ENCODE measurements around the gene EXOSC1.
"Not testable (repeated sequence)": the region's sequence is repeated elsewhere in the genome, so short reads cannot be mapped to it uniquely, and the experiment has no call there.

The EXOSC1 gene

GRCh38 chr10:97407211-97407951 is 38.4 kb downstream of the EXOSC1 start:
- H3K27ac ChIP-seq = peak overlapping the region; percentile 24; the same call in 1 of the 2 replicates

GRCh38 chr10:97406483-97406882 is 39.3 kb downstream of the EXOSC1 start:
- not testable (repeated sequence) for H3K27ac ChIP-seq

More at GRCh38 chr10:97407211-97407951, 38.4 kb downstream of the EXOSC1 start:
- TF ChIP-seq CTCF (conservative IDR thresholded peaks at IDR 0.05) = peak; percentile 92

- H3K27ac ChIP-seq = no peak overlapping the region
- TF ChIP-seq CTCF (conservative IDR thresholded peaks at IDR 0.05) = no peak
Observed at GRCh38 chr10:97406064-97406463, 39.7 kb downstream of the EXOSC1 start.

- no peak for TF ChIP-seq CTCF (conservative IDR thresholded peaks at IDR 0.05)
- H3K27ac ChIP-seq = no peak overlapping the region
Observed at GRCh38 chr10:97404044-97404443, 41.8 kb downstream of the EXOSC1 start.

- TF ChIP-seq CTCF (conservative IDR thresholded peaks at IDR 0.05) = no peak
Observed at GRCh38 chr10:97401455-97401919, 44.3 kb downstream of the EXOSC1 start.

GRCh38 chr10:97400665-97401454 is 44.9 kb downstream of the EXOSC1 start, which contains the start of gene RRP12:
TSS of gene RRP12 (minus strand) at chr10:97401340. CDS start at chr10:97401231, 109 bp downstream.
- TF ChIP-seq CTCF (conservative IDR thresholded peaks at IDR 0.05) = 0 out of 2 replicates have a peak, but pooled peaks have one; percentile 12
- peak within 1 kb of the TSS; percentile 66 for H3K27ac ChIP-seq

More at GRCh38 chr10:97401455-97401919, 44.3 kb downstream of the EXOSC1 start:
- peak overlapping the region; percentile 66 for H3K27ac ChIP-seq

GRCh38 chr10:97399843-97400545 is 45.8 kb downstream of the EXOSC1 start:
- peak overlapping the region; percentile 66 for H3K27ac ChIP-seq
- no peak for TF ChIP-seq CTCF (conservative IDR thresholded peaks at IDR 0.05)
